Measurements from ENCODE around the gene GRIA4.

DNA sequence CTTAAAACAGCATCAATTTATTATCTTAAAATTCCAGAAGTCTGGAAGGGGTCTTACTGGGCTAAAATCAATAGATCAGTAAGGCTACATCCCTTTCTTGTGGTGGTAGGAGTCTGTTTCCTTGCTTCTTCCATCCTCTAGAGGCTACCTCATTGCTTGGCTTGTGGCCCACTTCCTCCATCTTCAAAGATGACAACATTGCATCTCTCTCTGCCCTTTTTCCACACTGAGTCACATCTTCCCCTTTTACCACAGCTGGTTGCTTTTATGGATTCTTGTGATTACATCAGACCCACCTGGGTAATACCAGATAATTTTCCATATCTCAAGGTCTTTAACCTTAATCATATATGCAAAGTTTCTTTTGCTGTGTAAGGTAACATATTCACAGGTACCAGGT, 60.9 kb downstream of the GRIA4 start:
- TF ChIP-seq POLR2A (IDR thresholded peaks at IDR 0.05; ENCODE audit: low read length) (no peak), GATA1 (IDR thresholded peaks at IDR 0.05; ENCODE audit: low read depth, low read length) (no peak)

Measured in erythroblast (primary cell).